ENCODE data around the gene CDC34. TPM values are rescaled to one million over a fixed set of nuclear protein-coding genes. Genes with fewer than 3 reads are reported as not detected.
A peak's percentile ranks its signal among the peaks of the same experiment; 100 is the strongest.

The CDC34 gene
- polyA plus RNA-seq, 2 donors: 45.2 to 68.7 TPM

DNA sequence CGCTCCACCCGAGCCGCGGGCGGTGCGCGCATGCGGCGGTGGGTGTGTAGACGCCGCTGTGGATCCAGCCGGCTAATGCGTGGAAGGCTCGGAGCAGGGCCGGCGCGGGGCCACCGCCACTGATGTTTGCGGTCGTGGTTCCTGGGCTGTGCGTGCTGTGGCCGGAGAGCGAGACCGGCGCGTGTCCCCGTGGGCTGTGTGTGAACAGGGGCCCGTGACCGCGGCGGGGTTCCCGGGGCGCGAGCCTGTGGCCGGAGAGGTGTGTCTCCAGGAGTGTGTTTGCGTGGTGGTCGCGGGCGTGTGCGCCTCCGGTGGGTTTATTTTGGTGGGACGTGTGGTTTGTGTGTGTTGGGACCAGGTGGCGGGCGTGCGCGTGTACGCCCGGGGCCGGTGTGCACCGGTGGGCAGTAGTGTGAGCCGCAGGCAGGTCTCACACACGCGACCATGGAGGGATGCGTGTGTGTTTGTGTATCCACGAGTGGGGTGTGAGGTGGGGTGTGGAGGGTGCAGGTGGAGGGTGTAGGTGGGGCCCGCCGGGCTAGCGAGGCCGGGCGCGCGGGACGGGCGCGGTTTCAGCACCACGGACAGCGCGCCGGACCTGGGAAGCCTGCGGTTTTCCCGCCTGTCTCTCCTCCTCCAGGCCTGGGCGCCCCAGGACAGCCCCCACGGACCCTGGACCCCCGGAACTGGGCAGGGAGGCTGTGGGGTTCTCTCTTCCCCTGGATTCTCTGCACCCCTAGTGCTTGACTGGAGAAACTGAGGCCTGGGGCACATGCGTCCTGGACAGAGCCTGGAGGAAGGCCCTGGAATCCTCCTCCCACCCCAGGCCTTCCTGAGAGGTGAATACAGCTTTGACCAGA, 59.8 kb downstream of the CDC34 start:
- WGBS, 2 donors: 34 to 40% methylated on average over 66 to 75 of the region's 75 CpGs
- Histone ChIP-seq H3K27me3 (ENCODE audit: control insufficient read depth in 1 of 2, insufficient read depth in 2 of 2, low read length in 2 of 2) (peaks cover 0 to 10% of the 10 kb centered on the region in 2 donors), H3K4me3 (ENCODE audit: low read depth in 1 of 2, low read length in 2 of 2) (peak overlapping the region in 1 of 2 donors; percentile 47), H3K9me3 (ENCODE audit: control insufficient read depth in 2 of 2, insufficient read depth in 1 of 2, low read depth in 1 of 2, low read length in 1 of 2) (no peaks in the 10 kb centered on the region), H3K27ac (ENCODE audit: low read depth in 2 of 2, low read length in 1 of 2) (no peak overlapping the region), H3K4me1 (ENCODE audit: control insufficient read depth in 2 of 2, insufficient read depth in 2 of 2, low read length in 1 of 2) (peaks cover 0 to 6% of the 10 kb centered on the region in 2 donors), H3K36me3 (ENCODE audit: control insufficient read depth in 2 of 2, insufficient read depth in 2 of 2, low read length in 1 of 2) (no peaks in the 10 kb centered on the region)

Other genes with a start within 250 kb of the CDC34 start
- 10 to 100 TPM in 1 of 2 donors, 1 to 10 TPM in 1; 9.8 to 18.5 TPM for gene PLPP2, start 240.4 kb upstream of the CDC34 start, polyA plus RNA-seq
- 10 to 100 TPM; 13.0 to 13.9 TPM for gene MIER2, start 187.0 kb upstream of the CDC34 start, polyA plus RNA-seq
- gene C2CD4C, start 122.6 kb upstream of the CDC34 start, polyA plus RNA-seq: under 1 TPM; 0.33 to 0.43 TPM
- gene SHC2, start 70.7 kb upstream of the CDC34 start, polyA plus RNA-seq: 1 to 10 TPM; 3.0 to 5.3 TPM
- 1 to 10 TPM in 1 of 2 donors, under 1 TPM in 1; 0.57 to 2.0 TPM for gene MADCAM1, start 35.3 kb upstream of the CDC34 start, polyA plus RNA-seq
- gene TPGS1, start 24.3 kb upstream of the CDC34 start, polyA plus RNA-seq: 10 to 100 TPM; 13.9 to 16.8 TPM
- 1 to 10 TPM in 1 of 2 donors, under 1 TPM in 1; 0.86 to 1.1 TPM for gene GZMM, start 12.3 kb downstream of the CDC34 start, polyA plus RNA-seq
- gene BSG, start 40.8 kb downstream of the CDC34 start, polyA plus RNA-seq: 100 to 1,000 TPM; 189 to 210 TPM
- 1 to 10 TPM in 1 of 2 donors, under 1 TPM in 1; 0.65 to 1.4 TPM for gene HCN2, start 58.1 kb downstream of the CDC34 start, polyA plus RNA-seq
- gene POLRMT, start 101.8 kb downstream of the CDC34 start, polyA plus RNA-seq: 10 to 100 TPM; 35.6 to 56.1 TPM
- gene FGF22, start 108.1 kb downstream of the CDC34 start, polyA plus RNA-seq: under 1 TPM; 0.53 to 0.86 TPM
- 10 to 100 TPM; 38.4 to 61.5 TPM for gene RNF126, start 131.5 kb downstream of the CDC34 start, polyA plus RNA-seq
- 1 to 10 TPM; 5.9 to 7.8 TPM for gene FSTL3, start 144.6 kb downstream of the CDC34 start, polyA plus RNA-seq
- not detected for gene PRSS57, start 163.7 kb downstream of the CDC34 start, polyA plus RNA-seq
- gene PALM, start 177.2 kb downstream of the CDC34 start, polyA plus RNA-seq: 1 to 10 TPM; 4.8 to 7.6 TPM
- under 1 TPM; 0.08 to 0.11 TPM for gene MISP, start 219.4 kb downstream of the CDC34 start, polyA plus RNA-seq